GM23338 (cell line): Measurements from ENCODE around the gene BLACAT1.
"Not testable (repeated sequence)": the region's sequence is repeated elsewhere in the genome, so short reads cannot be mapped to it uniquely, and the experiment has no call there.

Experiments
- CTCF ChIP-seq, 2 experiments: fragments of 200-600 bp in 1 of 2; sonication (generic) in 1 of 2; conservative IDR thresholded peaks; 2 replicates each; pipeline versions ENCODE4 v1.5.1 to v1.6.1; 2016 to 2017; ENCODE audit warnings: antibody characterized with exemption in 2 of 2, low read depth in 2 of 2, mild to moderate bottlenecking in 2 of 2, moderate library complexity in 1 of 2
- EZH2 ChIP-seq: fragments of 200-600 bp; sonication (generic); IDR thresholded peaks from one replicate; pipeline ENCODE4 v1.8.0; 2017; ENCODE audit warnings: antibody characterized with exemption, mild to moderate bottlenecking, low read depth; ENCODE audit not compliant: unreplicated experiment

- TF ChIP-seq CTCF (conservative IDR thresholded peaks at IDR 0.05; ENCODE audit: low read depth in 2 of 2); EZH2: not testable (repeated sequence)
These were observed 23.2 kb downstream of the BLACAT1 start for GRCh38 chr1:205432692-205433091.
